ENCODE results near the gene TRHDE.

The TRHDE gene

GRCh38 chr12:72274931-72275330 lies 2.8 kb downstream of the TRHDE start:
- no peak for TF ChIP-seq CTCF (IDR thresholded peaks at IDR 0.05; ENCODE audit: low read depth, low read length)
- DNase-seq: no peak

GRCh38 chr12:72275526-72275925 lies 3.4 kb downstream of the TRHDE start:
- H3K27me3 ChIP-seq (ENCODE audit: insufficient read depth, low read depth, severe bottlenecking): no peaks in the 10 kb centered on the region
- no peaks in the 10 kb centered on the region for H3K36me3 ChIP-seq
- H3K27ac ChIP-seq: no peak overlapping the region
- H3K4me3 ChIP-seq (ENCODE audit: low read depth, low read length): no peak overlapping the region
- TF ChIP-seq CTCF (IDR thresholded peaks at IDR 0.05; ENCODE audit: low read depth, low read length): no peak
- no peak for DNase-seq
- H3K9me3 ChIP-seq (ENCODE audit: severe bottlenecking): no peaks in the 10 kb centered on the region

More at GRCh38 chr12:72274931-72275330, 2.8 kb downstream of the TRHDE start:
- Histone ChIP-seq H3K27ac (no peak overlapping the region), H3K27me3 (ENCODE audit: insufficient read depth, low read depth, severe bottlenecking) (no peaks in the 10 kb centered on the region), H3K4me3 (ENCODE audit: low read depth, low read length) (no peak overlapping the region), H3K36me3 (no peaks in the 10 kb centered on the region), H3K9me3 (ENCODE audit: severe bottlenecking) (no peaks in the 10 kb centered on the region)

- Histone ChIP-seq H3K9me3 (ENCODE audit: severe bottlenecking) (no peaks in the 10 kb centered on the region), H3K4me3 (ENCODE audit: low read depth, low read length) (no peak overlapping the region), H3K27ac (no peak overlapping the region), H3K27me3 (ENCODE audit: insufficient read depth, low read depth, severe bottlenecking) (no peaks in the 10 kb centered on the region), H3K36me3 (no peaks in the 10 kb centered on the region)
- TF ChIP-seq CTCF (IDR thresholded peaks at IDR 0.05; ENCODE audit: low read depth, low read length): no peak
- DNase-seq: no peak
Measured at GRCh38 chr12:72276181-72276805, 4.1 kb downstream of the TRHDE start.

GRCh38 chr12:72277415-72277814 lies 5.2 kb downstream of the TRHDE start:
- H3K27me3 ChIP-seq (ENCODE audit: insufficient read depth, low read depth, severe bottlenecking): no peaks in the 10 kb centered on the region
- DNase-seq: no peak
- H3K36me3 ChIP-seq: no peaks in the 10 kb centered on the region
- TF ChIP-seq CTCF (IDR thresholded peaks at IDR 0.05; ENCODE audit: low read depth, low read length): no peak
- H3K4me3 ChIP-seq (ENCODE audit: low read depth, low read length): no peak overlapping the region
- H3K27ac ChIP-seq: no peak overlapping the region
- no peaks in the 10 kb centered on the region for H3K9me3 ChIP-seq (ENCODE audit: severe bottlenecking)

- H3K4me3 ChIP-seq (ENCODE audit: low read depth, low read length): no peak overlapping the region
- H3K27me3 ChIP-seq (ENCODE audit: insufficient read depth, low read depth, severe bottlenecking): no peaks in the 10 kb centered on the region
- H3K27ac ChIP-seq: no peak overlapping the region
- no peak for DNase-seq
- H3K36me3 ChIP-seq: no peaks in the 10 kb centered on the region
- H3K9me3 ChIP-seq (ENCODE audit: severe bottlenecking): no peaks in the 10 kb centered on the region
- no peak for TF ChIP-seq CTCF (IDR thresholded peaks at IDR 0.05; ENCODE audit: low read depth, low read length)
Measured at GRCh38 chr12:72278894-72279293, 6.7 kb downstream of the TRHDE start.

GRCh38 chr12:72281126-72281525 lies 9.0 kb downstream of the TRHDE start:
- no peak for TF ChIP-seq CTCF (IDR thresholded peaks at IDR 0.05; ENCODE audit: low read depth, low read length)
- Histone ChIP-seq H3K4me3 (ENCODE audit: low read depth, low read length) (no peak overlapping the region), H3K9me3 (ENCODE audit: severe bottlenecking) (no peaks in the 10 kb centered on the region), H3K27me3 (ENCODE audit: insufficient read depth, low read depth, severe bottlenecking) (no peaks in the 10 kb centered on the region), H3K27ac (no peak overlapping the region), H3K36me3 (no peaks in the 10 kb centered on the region)
- no peak for DNase-seq

Measured in WERI-Rb-1 (cell line).